Left ventricle myocardium inferior (tissue), 1 donor: ENCODE data around the gene KTN1. TPM values are rescaled to one million over a fixed set of nuclear protein-coding genes. Genes with fewer than 3 reads are reported as not detected.

Experiments used
- DNase-seq: peaks from one replicate; pipeline ENCODE4 v3.0.0-alpha.2; 2020
- H3K27ac ChIP-seq: fragments of 200-600 bp; replicated peaks from 2 replicates; pipeline ENCODE4 v1.8.0; 2021
- H3K27me3 ChIP-seq: fragments of 200-600 bp; 2 replicates; pipeline ENCODE4 v1.8.0; 2021; ENCODE audit warnings: low read depth
- H3K36me3 ChIP-seq: fragments of 200-600 bp; 2 replicates; pipeline ENCODE4 v1.8.0; 2021
- H3K4me1 ChIP-seq: fragments of 200-600 bp; 2 replicates; pipeline ENCODE4 v1.8.0; 2021
- H3K4me3 ChIP-seq: fragments of 200-600 bp; 2 replicates; pipeline ENCODE4 v1.8.0; 2021; ENCODE audit warnings: mild to moderate bottlenecking, moderate library complexity
- H3K9me3 ChIP-seq: fragments of 200-600 bp; replicated peaks from 2 replicates; pipeline ENCODE4 v1.8.0; 2021
- CTCF ChIP-seq: fragments of 200-600 bp; IDR thresholded peaks from 2 replicates; pipeline ENCODE4 v1.8.0; 2021; ENCODE audit warnings: antibody characterized with exemption, mild to moderate bottlenecking, borderline replicate concordance
- intact Hi-C: fragments of 100-400 bp; cut with micrococcal nuclease; formaldehyde crosslinking; loops from one replicate; pipeline ENCODE4 v1.11.0; 2022
- total RNA-seq: library from RNA; stranded (reverse); fragmentation: NEBNext Ultra II Directional; extraction: Animal tissue kit (Norgen Biotek cat#: 25700); gene quantifications from one replicate; pipeline ENCODE4 v1.2.1, GENCODE V29; 2021
- donor health status: DM: no; HTN: yes; CAD: no; lungs with severe emphysema.

The KTN1 gene
- total RNA-seq, 1 donor from 2014 or later = 294 TPM

- Histone ChIP-seq H3K27me3 (no peaks in the 10 kb centered on the region), H3K4me1 (no peaks in the 10 kb centered on the region), H3K4me3 (no peak overlapping the region), H3K36me3 (no peaks in the 10 kb centered on the region), H3K27ac (no peak overlapping the region), H3K9me3 (no peaks in the 10 kb centered on the region)
- TF ChIP-seq CTCF = no peak
- intact Hi-C loops = no loop called here
- no peak for DNase-seq
These were observed 142.0 kb downstream of the KTN1 start for GRCh38 chr14:55722054-55722453.

- no peak for DNase-seq
- no peaks in the 10 kb centered on the region for H3K9me3 ChIP-seq
These were observed 144.7 kb downstream of the KTN1 start for GRCh38 chr14:55724736-55725135.

GRCh38 chr14:55730592-55731310 lies 150.7 kb downstream of the KTN1 start:
- TF ChIP-seq CTCF = no peak
- H3K9me3 ChIP-seq = no peaks in the 10 kb centered on the region
- DNase-seq = no peak
- no peak overlapping the region for H3K27ac ChIP-seq
- no peak overlapping the region for H3K4me3 ChIP-seq
- H3K27me3 ChIP-seq = no peaks in the 10 kb centered on the region
- intact Hi-C loops = no loop called here
- H3K4me1 ChIP-seq = no peaks in the 10 kb centered on the region
- no peaks in the 10 kb centered on the region for H3K36me3 ChIP-seq

More at GRCh38 chr14:55724736-55725135, 144.7 kb downstream of the KTN1 start:
- Histone ChIP-seq H3K27me3 (no peaks in the 10 kb centered on the region), H3K4me3 (no peak overlapping the region), H3K4me1 (no peaks in the 10 kb centered on the region), H3K36me3 (no peaks in the 10 kb centered on the region), H3K27ac (no peak overlapping the region)
- intact Hi-C loops = no loop called here
- no peak for TF ChIP-seq CTCF

- intact Hi-C loops = no loop called here
- TF ChIP-seq CTCF = no peak
These were observed 151.4 kb downstream of the KTN1 start for GRCh38 chr14:55731311-55731872.

GRCh38 chr14:55731881-55732498 lies 152.0 kb downstream of the KTN1 start:
- no peaks in the 10 kb centered on the region for H3K4me1 ChIP-seq
- TF ChIP-seq CTCF = peak; percentile 69
- DNase-seq = no peak
- H3K9me3 ChIP-seq = no peaks in the 10 kb centered on the region
- H3K36me3 ChIP-seq = no peaks in the 10 kb centered on the region
- no peak overlapping the region for H3K27ac ChIP-seq
- intact Hi-C loops = no loop called here
- no peaks in the 10 kb centered on the region for H3K27me3 ChIP-seq
- H3K4me3 ChIP-seq = no peak overlapping the region

More at GRCh38 chr14:55731311-55731872, 151.4 kb downstream of the KTN1 start:
- no peaks in the 10 kb centered on the region for H3K36me3 ChIP-seq
- no peak overlapping the region for H3K4me3 ChIP-seq
- no peaks in the 10 kb centered on the region for H3K27me3 ChIP-seq
- no peak overlapping the region for H3K27ac ChIP-seq
- no peaks in the 10 kb centered on the region for H3K4me1 ChIP-seq
- no peak for DNase-seq
- no peaks in the 10 kb centered on the region for H3K9me3 ChIP-seq
